ENCODE data around the gene MC5R. TPM values are rescaled to one million over a fixed set of nuclear protein-coding genes. Genes with fewer than 3 reads are reported as not detected.

MC5R gene
- total RNA-seq, 1 experiment from 2014 or later = not detected

DNA sequence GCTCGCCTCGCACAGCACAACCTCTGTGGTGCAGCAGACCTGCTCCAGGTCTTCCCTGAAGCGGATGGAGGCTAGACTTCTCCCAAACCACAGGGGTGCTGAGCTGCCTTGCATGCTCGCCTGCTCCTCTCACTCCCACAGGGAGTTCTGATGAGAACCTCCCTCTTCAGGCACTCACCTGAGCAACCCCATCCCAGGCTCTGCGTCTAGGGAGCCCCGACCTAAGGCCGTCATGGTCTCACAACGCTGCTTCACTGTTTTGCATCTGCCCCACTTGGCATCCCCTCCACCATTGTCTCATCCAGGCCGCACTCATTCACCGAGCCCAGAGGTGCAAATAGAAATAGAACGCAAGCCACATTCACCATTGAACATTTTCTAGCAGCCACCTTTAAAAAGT lies 24.6 kb upstream of the MC5R start:
- Histone ChIP-seq H3K9ac (ENCODE audit: low read length) (no peak overlapping the region), H3K79me2 (ENCODE audit: insufficient read depth, low read length) (no peaks in the 10 kb centered on the region), H2AFZ (ENCODE audit: low read depth, low read length, poor library complexity, severe bottlenecking) (no peak overlapping the region), H3K27ac (ENCODE audit: low read depth, low read length) (no peak overlapping the region), H3K4me2 (ENCODE audit: low read length) (no peak overlapping the region), H3K4me1 (ENCODE audit: control insufficient read depth in 1 of 2, insufficient read depth in 2 of 2, low read length in 2 of 2) (peaks cover 16 to 27% of the 10 kb centered on the region in 2 experiments), H4K20me1 (ENCODE audit: insufficient read depth) (no peaks in the 10 kb centered on the region), H3K9me3 (ENCODE audit: control insufficient read depth in 1 of 2, insufficient read depth in 1 of 2, low read depth in 1 of 2, low read length in 2 of 2) (no peaks in the 10 kb centered on the region), H3K9me2 (ENCODE audit: insufficient read depth) (no peaks in the 10 kb centered on the region), H3K4me3 (replicated peaks in 1 of 2; ENCODE audit: low read depth in 1 of 2, low read length in 2 of 2) (no peak overlapping the region), H3K36me3 (ENCODE audit: control insufficient read depth in 1 of 2, insufficient read depth in 2 of 2, low read length in 2 of 2) (no peaks in the 10 kb centered on the region), H3K27me3 (ENCODE audit: insufficient read depth, low read length) (no peaks in the 10 kb centered on the region)
- ATAC-seq = no peak
- no peak for DNase-seq (ENCODE audit: low read depth, low spot score)
- ChIA-PET CTCF (no interaction called here), POLR2A (no interaction called here), RAD21 (ENCODE audit: low non-redundant PET in 1 of 2, low total read pairs in 2 of 2, uncharacterized antibody in 2 of 2, unreplicated experiment in 2 of 2) (no interaction called here)
- BruUV-seq (replicated peaks) = no TSS peak
- no peak for TF ChIP-seq RAD21 (IDR thresholded peaks at IDR 0.05; ENCODE audit: low read depth)
- no peak for TF ChIP-seq FOSL1 (IDR thresholded peaks at IDR 0.05; ENCODE audit: low read depth)
- no peak for TF ChIP-seq YY1 (IDR thresholded peaks at IDR 0.05; ENCODE audit: extremely low read depth, insufficient replicate concordance, low read depth, low read length)
- TF ChIP-seq SP1 (IDR thresholded peaks at IDR 0.05; ENCODE audit: low read depth) = no peak
- no peak for TF ChIP-seq POLR2AphosphoS5 (IDR thresholded peaks at IDR 0.05; ENCODE audit: low read depth, low read length)
- TF ChIP-seq ATF3 (IDR thresholded peaks at IDR 0.05) = no peak
- TF ChIP-seq ZNF274 (IDR thresholded peaks at IDR 0.05; ENCODE audit: low read depth, low read length) = no peak
- TF ChIP-seq, protein P1, sequence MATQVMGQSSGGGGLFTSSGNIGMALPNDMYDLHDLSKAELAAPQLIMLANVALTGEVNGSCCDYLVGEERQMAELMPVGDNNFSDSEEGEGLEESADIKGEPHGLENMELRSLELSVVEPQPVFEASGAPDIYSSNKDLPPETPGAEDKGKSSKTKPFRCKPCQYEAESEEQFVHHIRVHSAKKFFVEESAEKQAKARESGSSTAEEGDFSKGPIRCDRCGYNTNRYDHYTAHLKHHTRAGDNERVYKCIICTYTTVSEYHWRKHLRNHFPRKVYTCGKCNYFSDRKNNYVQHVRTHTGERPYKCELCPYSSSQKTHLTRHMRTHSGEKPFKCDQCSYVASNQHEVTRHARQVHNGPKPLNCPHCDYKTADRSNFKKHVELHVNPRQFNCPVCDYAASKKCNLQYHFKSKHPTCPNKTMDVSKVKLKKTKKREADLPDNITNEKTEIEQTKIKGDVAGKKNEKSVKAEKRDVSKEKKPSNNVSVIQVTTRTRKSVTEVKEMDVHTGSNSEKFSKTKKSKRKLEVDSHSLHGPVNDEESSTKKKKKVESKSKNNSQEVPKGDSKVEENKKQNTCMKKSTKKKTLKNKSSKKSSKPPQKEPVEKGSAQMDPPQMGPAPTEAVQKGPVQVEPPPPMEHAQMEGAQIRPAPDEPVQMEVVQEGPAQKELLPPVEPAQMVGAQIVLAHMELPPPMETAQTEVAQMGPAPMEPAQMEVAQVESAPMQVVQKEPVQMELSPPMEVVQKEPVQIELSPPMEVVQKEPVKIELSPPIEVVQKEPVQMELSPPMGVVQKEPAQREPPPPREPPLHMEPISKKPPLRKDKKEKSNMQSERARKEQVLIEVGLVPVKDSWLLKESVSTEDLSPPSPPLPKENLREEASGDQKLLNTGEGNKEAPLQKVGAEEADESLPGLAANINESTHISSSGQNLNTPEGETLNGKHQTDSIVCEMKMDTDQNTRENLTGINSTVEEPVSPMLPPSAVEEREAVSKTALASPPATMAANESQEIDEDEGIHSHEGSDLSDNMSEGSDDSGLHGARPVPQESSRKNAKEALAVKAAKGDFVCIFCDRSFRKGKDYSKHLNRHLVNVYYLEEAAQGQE (IDR thresholded peaks at IDR 0.05; ENCODE audit: low read depth) = no peak
- TF ChIP-seq EZH2phosphoT487 (IDR thresholded peaks at IDR 0.05; ENCODE audit: borderline replicate concordance) = no peak
- TF ChIP-seq POLR2A (IDR thresholded peaks at IDR 0.05; ENCODE audit: borderline replicate concordance, extremely low read depth, insufficient read depth, insufficient read length) = no peak
- TF ChIP-seq SRF (IDR thresholded peaks at IDR 0.05; ENCODE audit: low read depth) = no peak
- TF ChIP-seq SIN3A (IDR thresholded peaks at IDR 0.05; ENCODE audit: low read depth) = no peak
- intact Hi-C loops (cut with micrococcal nuclease) = no loop called here

Measured in HCT116 (cell line).